ENCODE data around the gene SDK2.

Gene SDK2

DNA sequence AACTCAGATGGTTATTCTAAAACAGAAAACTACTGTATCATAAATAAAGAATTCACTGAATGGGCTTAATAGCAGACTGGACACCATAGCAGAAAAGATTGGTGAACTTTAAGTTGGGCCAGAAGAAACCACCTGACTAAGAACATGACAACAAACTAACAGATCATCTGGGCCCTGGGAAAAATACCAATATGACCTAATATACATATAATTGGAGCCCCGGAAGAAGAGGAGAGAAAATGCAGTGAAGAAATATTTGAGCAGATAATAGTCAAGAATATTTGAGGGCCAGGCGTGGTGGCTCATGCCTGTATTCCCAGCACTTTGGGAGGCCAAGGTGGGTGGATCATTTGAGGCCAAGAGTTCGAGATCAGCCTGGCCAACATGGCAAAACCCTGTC, 25.5 kb upstream of the SDK2 start:
- no peak for DNase-seq (ENCODE audit: low read depth)
- TF ChIP-seq, protein P1, sequence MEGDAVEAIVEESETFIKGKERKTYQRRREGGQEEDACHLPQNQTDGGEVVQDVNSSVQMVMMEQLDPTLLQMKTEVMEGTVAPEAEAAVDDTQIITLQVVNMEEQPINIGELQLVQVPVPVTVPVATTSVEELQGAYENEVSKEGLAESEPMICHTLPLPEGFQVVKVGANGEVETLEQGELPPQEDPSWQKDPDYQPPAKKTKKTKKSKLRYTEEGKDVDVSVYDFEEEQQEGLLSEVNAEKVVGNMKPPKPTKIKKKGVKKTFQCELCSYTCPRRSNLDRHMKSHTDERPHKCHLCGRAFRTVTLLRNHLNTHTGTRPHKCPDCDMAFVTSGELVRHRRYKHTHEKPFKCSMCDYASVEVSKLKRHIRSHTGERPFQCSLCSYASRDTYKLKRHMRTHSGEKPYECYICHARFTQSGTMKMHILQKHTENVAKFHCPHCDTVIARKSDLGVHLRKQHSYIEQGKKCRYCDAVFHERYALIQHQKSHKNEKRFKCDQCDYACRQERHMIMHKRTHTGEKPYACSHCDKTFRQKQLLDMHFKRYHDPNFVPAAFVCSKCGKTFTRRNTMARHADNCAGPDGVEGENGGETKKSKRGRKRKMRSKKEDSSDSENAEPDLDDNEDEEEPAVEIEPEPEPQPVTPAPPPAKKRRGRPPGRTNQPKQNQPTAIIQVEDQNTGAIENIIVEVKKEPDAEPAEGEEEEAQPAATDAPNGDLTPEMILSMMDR (IDR thresholded peaks at IDR 0.05; ENCODE audit: insufficient read depth, low read depth, low read length, missing control alignments), result no peak
- H3K4me3 ChIP-seq (ENCODE audit: low read length), result no peak overlapping the region

DNA sequence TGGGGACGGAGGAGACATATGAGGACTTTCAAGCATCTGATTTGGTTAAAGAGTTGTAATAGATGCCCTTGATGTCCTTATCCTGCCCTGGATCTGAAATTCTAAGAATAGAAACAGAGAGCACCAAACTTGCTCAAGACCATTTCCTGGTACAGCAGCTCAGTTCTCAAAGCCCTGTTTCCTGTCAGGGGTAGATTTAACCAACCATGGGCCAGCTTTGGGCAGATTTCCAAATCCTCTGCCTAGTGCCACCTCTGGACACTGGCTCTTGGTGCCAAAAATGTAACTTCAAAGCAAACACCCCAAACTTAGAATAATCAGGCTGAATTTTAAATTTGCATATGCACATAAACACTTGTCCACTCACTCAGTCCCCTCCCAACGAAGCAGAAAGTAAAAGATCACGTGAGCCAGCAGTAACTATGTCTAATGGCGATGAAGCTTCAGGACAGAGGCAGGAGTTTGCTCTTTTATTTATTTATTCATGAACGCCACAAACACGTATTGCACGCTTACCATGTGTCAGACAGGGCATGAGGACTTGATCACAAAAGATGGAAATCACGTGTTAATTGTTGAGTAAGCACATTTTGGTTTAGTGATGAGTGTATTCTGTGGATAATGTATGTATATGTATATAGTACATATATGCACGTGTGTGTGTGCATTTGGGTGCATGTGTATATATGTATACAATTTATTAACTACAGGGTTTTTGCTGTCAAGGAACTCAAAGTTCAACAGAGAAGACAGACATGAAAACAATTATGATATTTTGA, 23.1 kb upstream of the SDK2 start:
- TF ChIP-seq, protein P1 (IDR thresholded peaks at IDR 0.05; ENCODE audit: insufficient read depth, low read depth, low read length, missing control alignments), result no peak
- no peak for DNase-seq (ENCODE audit: low read depth)

DNA sequence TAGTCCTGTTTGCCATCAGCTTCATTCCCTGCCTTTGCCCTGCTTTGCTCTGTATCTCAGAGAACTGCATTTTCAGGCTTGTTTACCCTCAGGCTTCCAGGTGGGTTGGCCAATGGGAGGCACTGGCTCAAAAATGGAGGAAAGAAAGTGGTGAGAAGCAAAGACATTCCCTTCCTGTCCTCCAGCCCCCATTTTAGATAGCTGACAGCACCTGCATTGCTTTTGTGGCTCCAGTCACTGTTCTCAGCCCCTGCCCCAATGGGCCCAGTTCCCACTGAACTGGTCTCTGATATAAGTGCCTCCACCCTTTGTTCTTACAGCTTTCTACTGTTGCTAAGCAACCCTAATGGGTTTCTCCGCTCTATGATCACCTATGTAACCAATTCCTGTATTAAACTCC, 19.4 kb upstream of the SDK2 start:
- TF ChIP-seq, protein P1 (IDR thresholded peaks at IDR 0.05; ENCODE audit: insufficient read depth, low read depth, low read length, missing control alignments), result no peak
- H3K4me3 ChIP-seq (ENCODE audit: low read length), result no peak overlapping the region
- DNase-seq (ENCODE audit: low read depth), result no peak

More for the DNA sequence above, 23.1 kb upstream of the SDK2 start:
- no peak overlapping the region for H3K4me3 ChIP-seq (ENCODE audit: low read length)

DNA sequence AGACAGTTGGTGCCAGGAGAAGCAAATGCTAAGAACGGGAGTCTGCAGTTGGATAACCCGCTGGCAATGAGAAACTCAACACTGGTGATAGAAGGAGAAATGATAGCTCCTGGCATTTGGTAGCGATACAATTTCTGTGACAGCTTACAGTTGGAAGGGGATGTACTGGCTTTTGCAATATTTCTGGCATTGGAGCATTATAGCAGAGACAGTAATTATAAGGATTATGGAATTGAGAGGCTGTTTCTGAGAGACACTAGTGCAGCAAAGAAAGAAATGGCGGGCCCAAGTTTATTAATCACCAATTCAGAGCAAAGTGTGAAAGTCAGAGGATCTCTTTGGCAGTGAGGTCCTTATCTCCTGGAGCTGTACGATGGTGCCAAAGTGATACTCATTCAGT, 16.1 kb upstream of the SDK2 start:
- no peak overlapping the region for H3K4me3 ChIP-seq (ENCODE audit: low read length)
- TF ChIP-seq, protein P1 (IDR thresholded peaks at IDR 0.05; ENCODE audit: insufficient read depth, low read depth, low read length, missing control alignments), result no peak
- DNase-seq (ENCODE audit: low read depth), result no peak

DNA sequence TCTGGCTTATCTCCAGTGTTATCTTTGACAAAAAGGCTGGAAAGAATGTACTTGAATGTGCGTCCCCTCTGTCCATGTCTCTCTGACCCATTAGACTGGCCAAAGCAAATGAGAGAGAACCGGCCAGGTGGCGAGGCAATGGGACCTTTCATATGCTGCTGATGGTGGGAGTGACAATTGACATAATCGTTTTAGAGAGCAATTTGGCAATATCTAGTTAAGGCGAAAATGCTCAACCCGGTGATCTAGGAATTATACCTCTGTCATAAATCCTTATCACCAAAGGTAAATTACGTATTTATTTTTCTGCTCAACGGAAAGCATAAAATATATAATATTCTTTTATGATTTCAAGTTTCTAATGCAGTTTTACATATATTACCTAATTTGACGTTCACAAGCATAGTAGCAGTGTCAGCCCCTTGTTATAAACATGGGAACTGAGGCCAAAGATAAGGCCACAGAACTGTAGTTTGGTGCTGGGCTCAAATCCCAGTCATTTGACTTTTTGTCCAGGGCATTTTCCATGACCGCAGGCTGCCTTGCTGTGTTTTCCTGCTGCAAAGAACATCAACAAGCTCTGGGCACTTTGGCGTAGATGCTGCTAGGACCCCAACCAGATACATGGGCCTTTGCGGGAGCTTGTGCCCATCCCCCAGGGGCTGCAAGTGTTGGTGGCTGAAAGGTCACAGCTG, 14.7 kb upstream of the SDK2 start:
- TF ChIP-seq, protein P1 (IDR thresholded peaks at IDR 0.05; ENCODE audit: insufficient read depth, low read depth, low read length, missing control alignments), result no peak
- H3K4me3 ChIP-seq (ENCODE audit: low read length), result no peak overlapping the region
- DNase-seq (ENCODE audit: low read depth), result no peak

DNA sequence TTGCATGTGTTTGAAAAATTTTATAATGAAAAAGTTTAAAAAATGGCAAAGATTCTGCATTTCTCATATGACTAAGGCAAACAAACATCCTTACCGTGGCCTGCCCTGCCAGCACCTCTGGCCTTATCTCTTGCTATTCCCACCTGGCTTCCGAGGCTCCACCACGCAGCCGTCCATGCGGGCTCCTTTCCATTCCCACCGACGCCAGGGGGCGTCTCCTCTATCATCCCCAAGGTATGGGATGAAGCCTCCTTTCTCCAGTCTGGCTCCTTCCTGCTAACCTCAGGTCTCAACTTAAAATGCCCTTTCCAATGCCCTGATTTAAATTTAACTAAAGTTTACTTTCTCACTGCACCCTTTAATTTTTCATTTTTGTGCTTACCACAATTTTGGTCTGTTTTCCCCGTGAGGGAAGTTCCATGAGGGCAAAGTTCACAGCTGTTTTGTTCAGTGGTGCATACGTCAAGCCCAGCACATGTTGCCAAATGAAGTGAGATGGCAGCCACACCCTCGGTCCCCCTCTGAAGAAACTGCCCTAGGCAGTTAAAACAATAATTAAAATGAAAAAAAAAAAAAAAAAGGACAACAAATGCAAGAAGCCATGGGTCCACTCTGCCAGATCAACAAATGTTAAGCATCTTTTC, 13.3 kb upstream of the SDK2 start:
- TF ChIP-seq, protein P1 (IDR thresholded peaks at IDR 0.05; ENCODE audit: insufficient read depth, low read depth, low read length, missing control alignments), result peak; percentile 53
- no peak overlapping the region for H3K4me3 ChIP-seq (ENCODE audit: low read length)
- peak; percentile 40 for DNase-seq (ENCODE audit: low read depth)

Measured in epithelial cell of esophagus (primary cell).